Measurements from ENCODE around the gene NIPSNAP3A.

The NIPSNAP3A gene

GRCh38 chr9:104802906-104803305 is 55.4 kb downstream of the NIPSNAP3A start:
- Histone ChIP-seq H3K4me1 (no peaks in the 10 kb centered on the region), H3K36me3 (replicated peaks) (no peaks in the 10 kb centered on the region), H3K27me3 (ENCODE audit: low read depth) (no peaks in the 10 kb centered on the region), H3K4me3 (no peak overlapping the region), H3K9me3 (no peaks in the 10 kb centered on the region)
- in situ Hi-C loops (cut with MboI; ENCODE audit: low sequenced_read_pairs) = no loop called here
- DNase-seq (ENCODE audit: low spot score in 2 of 2) = no peak

GRCh38 chr9:104805441-104805840 is 58.0 kb downstream of the NIPSNAP3A start:
- H3K4me3 ChIP-seq = no peak overlapping the region
- no peaks in the 10 kb centered on the region for H3K9me3 ChIP-seq
- H3K27me3 ChIP-seq (ENCODE audit: low read depth) = no peaks in the 10 kb centered on the region
- in situ Hi-C loops (cut with MboI; ENCODE audit: low sequenced_read_pairs) = no loop called here
- no peak for DNase-seq (ENCODE audit: low spot score in 2 of 2)
- H3K36me3 ChIP-seq (replicated peaks) = no peaks in the 10 kb centered on the region
- H3K4me1 ChIP-seq = no peaks in the 10 kb centered on the region

GRCh38 chr9:104808035-104808614 is 60.6 kb downstream of the NIPSNAP3A start:
- Histone ChIP-seq H3K4me1 (no peaks in the 10 kb centered on the region), H3K4me3 (no peak overlapping the region), H3K36me3 (replicated peaks) (no peaks in the 10 kb centered on the region), H3K9me3 (no peaks in the 10 kb centered on the region), H3K27me3 (ENCODE audit: low read depth) (no peaks in the 10 kb centered on the region)
- peak; percentile 16 to 63 for DNase-seq (ENCODE audit: low spot score in 2 of 2)
- in situ Hi-C loops (cut with MboI; ENCODE audit: low sequenced_read_pairs) = no loop called here
